LNCAP (cell line): Measurements from ENCODE around the gene CENPA.

Source experiments
- TF ChIP-seq, protein P1 (sequence below): fragments of 450-650 bp; IDR thresholded peaks from 2 replicates; pipeline ENCODE4 v1.5.1; 2017; ENCODE audit warnings: mild to moderate bottlenecking

CENPA gene

GRCh38 chr2:26785431-26786206, at the start of gene CENPA:
CENPA (plus strand) TSS chr2:26786056; CDS start chr2:26786197, 141 bp downstream.
- TF ChIP-seq, protein P1, sequence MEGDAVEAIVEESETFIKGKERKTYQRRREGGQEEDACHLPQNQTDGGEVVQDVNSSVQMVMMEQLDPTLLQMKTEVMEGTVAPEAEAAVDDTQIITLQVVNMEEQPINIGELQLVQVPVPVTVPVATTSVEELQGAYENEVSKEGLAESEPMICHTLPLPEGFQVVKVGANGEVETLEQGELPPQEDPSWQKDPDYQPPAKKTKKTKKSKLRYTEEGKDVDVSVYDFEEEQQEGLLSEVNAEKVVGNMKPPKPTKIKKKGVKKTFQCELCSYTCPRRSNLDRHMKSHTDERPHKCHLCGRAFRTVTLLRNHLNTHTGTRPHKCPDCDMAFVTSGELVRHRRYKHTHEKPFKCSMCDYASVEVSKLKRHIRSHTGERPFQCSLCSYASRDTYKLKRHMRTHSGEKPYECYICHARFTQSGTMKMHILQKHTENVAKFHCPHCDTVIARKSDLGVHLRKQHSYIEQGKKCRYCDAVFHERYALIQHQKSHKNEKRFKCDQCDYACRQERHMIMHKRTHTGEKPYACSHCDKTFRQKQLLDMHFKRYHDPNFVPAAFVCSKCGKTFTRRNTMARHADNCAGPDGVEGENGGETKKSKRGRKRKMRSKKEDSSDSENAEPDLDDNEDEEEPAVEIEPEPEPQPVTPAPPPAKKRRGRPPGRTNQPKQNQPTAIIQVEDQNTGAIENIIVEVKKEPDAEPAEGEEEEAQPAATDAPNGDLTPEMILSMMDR = no peak

DNA sequence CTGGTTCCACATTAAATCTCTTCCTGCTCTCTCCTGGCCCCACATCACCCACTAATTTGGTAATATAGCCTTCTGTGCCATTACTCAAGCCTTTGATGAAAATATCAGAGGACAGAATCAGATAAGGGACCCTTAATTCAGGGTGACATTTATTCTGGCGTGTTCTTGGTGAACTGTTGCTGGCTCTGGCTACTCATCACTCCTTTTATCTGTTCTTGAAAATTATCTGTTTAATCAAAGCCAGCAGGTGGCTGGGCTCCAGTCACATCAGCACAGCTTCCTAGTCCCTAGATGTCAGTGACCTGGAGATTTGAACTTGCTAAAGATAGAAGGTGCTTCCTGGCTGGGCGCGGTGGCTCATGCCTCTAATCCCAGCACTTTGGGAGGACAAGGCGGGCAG, 48.6 kb upstream of the CENPA start:
- TF ChIP-seq, protein P1 = no peak

DNA sequence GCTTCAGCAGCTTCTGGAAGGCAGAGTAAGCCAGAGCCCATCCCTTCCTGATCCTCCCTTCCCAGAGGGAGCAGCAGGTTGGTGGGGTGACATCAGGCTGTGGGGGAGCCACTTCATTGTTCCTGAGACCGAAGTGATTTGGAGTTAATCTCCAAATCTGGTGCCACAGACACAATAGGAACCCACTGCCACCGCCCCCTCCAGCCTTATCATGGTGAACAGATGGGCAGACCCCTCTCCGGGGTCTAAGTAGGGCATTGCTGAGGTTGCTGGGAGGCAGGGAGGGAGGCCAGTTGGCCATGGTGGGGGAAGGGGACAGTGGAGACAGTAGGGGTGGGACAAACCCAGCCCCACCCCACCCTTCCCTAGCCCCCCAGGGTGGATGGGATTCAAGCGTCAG, 47.4 kb upstream of the CENPA start:
- TF ChIP-seq, protein P1 = no peak

- TF ChIP-seq, protein P1 = no peak
These were observed 46.3 kb upstream of the CENPA start for GRCh38 chr2:26739514-26739913.

- TF ChIP-seq, protein P1 = no peak
These were observed 45.5 kb upstream of the CENPA start for GRCh38 chr2:26740346-26740745.

GRCh38 chr2:26740890-26741302, 45.0 kb upstream of the CENPA start:
- TF ChIP-seq, protein P1 = no peak

DNA sequence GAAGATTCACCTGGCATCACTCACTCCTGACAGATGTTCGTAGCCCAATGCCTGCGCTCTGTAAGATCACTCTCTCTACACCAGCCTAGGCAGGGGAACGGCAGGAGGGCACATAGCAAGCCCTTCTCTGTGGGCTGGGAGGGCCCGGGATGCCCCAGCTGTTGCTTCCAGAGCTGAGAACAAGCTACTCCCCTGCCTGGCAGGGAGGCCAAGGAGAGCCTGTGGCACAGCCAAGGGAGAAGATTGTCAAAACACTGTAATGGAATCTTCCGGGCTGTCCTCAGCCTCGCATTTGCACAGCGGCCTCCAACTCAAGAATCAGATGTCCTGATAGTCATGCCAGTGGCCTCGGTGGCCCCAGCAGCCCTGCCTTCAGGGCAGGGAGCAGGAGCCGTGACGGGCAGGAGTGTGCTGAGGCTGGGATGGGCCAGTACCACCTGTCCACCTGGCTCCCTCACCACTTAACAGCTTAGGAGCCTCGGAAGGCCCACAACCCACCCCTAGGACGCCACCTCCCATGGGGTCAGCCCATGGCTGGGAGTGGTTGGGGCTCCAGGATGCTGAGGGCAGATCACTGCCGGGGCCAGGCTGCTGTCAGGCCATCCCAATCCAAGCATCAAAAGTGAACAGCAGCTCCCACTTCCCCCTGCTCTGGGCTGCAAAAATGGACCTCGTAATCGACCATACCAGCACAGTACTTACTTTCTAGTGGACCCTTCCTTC, 43.6 kb upstream of the CENPA start:
- TF ChIP-seq, protein P1 = no peak
